Measurements from ENCODE around the gene LTBP2. TPM values are rescaled to one million over a fixed set of nuclear protein-coding genes. Genes with fewer than 3 reads are reported as not detected.
A peak's percentile ranks its signal among the peaks of the same experiment; 100 is the strongest.

LTBP2 gene
- total and polyA plus RNA-seq, 2 donors, result 6.8 to 26.7 TPM

DNA sequence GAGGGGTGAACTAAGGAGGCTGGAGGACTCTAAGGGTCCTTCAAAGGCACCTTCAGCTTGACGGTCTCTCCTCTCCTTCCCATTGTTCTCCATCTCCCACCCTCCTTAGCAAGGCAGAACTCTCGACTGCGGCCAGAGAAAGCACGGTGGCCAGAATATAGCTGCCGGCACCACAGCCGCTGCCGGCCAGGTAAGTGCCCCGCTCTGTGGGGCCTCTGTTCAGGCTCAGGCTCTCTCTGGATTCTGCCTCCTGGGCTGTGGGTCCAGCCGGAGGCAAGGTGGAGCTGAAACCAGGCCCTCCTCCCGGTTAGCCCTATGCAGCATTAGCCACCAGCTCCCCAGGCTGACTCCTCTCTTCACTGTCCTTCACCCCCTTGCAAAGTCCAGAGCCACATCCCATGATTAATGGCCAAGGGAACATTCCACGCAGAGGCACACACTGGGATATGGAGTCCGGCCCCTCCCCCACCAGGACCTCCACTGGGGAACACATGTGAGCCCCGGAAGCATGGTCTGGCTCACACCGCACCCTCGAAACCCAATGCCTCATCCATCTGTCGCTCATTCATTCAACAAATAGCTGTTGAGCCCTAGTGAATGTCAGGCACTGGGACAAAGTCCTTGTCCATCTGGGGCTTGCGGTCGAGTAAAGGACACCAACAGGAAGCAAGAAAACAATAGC is 25.2 kb downstream of the LTBP2 start:
- H3K4me3 ChIP-seq (ENCODE audit: low read depth, low read length), result no peak overlapping the region
- H3K36me3 ChIP-seq (ENCODE audit: insufficient read depth), result no peaks in the 10 kb centered on the region
- WGBS, result 92% methylated on average over 18 of the region's 18 CpGs
- H3K27ac ChIP-seq (ENCODE audit: low read depth), result no peak overlapping the region
- no peaks in the 10 kb centered on the region for H3K4me1 ChIP-seq (ENCODE audit: insufficient read depth)
- no peak for DNase-seq (ENCODE audit: extremely low spot score)

DNA sequence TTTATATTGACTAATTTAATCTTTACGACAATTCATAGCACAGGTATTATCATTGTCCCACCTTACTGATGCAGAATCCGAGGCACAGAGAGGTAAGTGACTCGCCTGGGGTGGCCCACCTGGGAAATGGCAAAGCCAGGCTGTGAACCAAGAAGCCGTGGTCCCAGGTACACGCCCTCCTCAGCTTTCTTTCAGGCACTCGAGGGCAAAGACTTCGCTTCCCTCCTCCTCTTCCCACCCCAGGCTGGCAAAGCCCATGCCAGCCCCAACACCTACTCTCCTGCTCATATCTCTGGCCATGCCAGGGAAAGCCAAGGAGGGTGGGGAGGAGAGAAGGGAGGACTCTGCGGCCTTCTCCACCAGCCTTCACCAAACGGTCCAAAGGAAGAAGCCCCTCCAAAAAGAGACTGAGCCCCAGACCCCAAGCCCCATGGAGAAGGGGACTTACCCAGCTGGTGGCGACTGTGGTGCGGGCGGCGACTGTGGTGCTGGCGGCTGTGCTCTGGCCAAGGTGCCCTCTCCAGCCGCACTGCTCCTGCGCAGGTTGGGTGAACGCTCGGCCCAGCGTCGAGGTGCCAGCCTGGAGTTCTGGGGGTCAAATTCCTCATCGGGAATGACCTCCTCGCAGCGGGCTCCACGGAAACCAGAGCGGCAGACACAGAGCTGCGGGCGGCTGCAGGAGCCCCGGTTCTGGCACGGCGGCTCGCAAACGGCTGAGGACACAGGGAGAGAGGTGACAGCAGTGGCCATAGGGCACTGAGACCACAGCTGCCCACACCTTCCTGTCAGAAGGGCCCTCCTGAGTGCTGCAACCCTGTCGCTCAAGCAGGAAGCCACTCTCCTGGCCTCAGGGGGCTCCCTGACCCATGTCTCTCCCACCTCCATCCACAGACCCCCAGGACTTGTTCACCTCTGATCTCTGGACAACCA is 26.4 kb downstream of the LTBP2 start:
- Histone ChIP-seq H3K36me3 (ENCODE audit: insufficient read depth) (no peaks in the 10 kb centered on the region), H3K4me1 (ENCODE audit: insufficient read depth) (no peaks in the 10 kb centered on the region), H3K27ac (ENCODE audit: low read depth) (no peak overlapping the region), H3K4me3 (ENCODE audit: low read depth, low read length) (no peak overlapping the region)
- DNase-seq (ENCODE audit: extremely low spot score), result no peak
- 95% methylated on average over 33 of the region's 33 CpGs for WGBS

DNA sequence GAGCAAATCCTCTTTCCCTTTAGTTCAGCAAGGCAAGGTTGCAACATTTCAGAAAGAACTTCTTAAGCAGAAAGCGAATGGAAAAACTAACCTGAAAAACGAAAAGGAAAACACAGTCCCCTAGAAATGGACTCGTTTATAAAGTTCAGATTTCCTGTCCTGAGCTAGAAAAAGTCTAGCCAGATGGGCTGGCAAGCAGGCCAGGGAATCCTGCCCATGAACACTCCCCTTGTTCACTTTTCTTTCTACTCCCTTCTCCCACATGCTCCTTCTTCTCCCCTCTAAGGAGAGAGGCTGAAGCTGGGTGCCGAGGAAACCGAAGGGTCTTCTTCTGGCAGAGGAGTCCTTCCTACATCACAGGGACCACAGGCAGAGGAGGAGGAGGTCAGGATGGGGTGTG is 27.1 kb downstream of the LTBP2 start:
- Histone ChIP-seq H3K27ac (ENCODE audit: low read depth) (no peak overlapping the region), H3K4me3 (ENCODE audit: low read depth, low read length) (no peak overlapping the region), H3K36me3 (ENCODE audit: insufficient read depth) (no peaks in the 10 kb centered on the region), H3K4me1 (ENCODE audit: insufficient read depth) (no peaks in the 10 kb centered on the region)
- DNase-seq (ENCODE audit: extremely low spot score), result no peak
- 74% methylated on average over 5 of the region's 5 CpGs for WGBS

DNA sequence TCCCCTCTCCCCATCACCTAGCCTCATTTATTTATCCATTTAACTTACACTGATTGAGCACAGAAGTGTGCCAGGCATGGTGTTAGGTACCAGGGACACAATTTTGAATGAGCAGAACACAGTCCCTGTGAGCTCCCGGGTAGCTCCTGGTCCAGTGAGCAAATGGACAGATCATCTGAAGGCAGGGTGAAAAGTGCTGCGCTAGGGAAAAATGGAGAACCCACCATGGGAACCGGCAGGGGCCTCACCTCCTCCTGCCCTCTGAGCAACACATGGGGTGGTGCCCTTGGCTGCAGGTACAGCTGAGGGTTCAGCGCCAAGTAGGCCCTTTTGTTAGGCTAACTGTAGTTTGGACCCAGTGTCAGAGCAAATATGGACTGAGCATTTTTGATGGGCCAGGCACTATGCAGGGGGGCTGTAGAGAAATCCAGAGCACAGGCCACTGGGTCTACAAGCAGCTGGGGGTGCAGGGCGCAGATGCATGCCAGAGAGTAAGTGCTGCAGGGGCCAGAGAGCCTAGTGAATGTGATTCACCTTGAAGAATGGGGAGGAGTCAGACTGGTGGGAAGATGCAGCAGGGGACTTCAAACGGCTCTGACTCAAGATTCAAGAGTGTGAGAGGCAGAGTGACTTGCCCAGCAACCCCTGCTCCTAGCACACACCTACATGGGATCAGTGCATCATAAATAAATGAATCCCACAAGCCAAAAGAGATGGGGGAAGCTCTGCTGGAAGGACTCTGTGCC is 28.2 kb downstream of the LTBP2 start:
- 90% methylated on average over 6 of the region's 6 CpGs for WGBS
- DNase-seq (ENCODE audit: extremely low spot score), result no peak
- H3K4me1 ChIP-seq (ENCODE audit: insufficient read depth), result peaks cover 2% of the 10 kb centered on the region
- H3K4me3 ChIP-seq (ENCODE audit: low read depth, low read length), result no peak overlapping the region
- no peaks in the 10 kb centered on the region for H3K36me3 ChIP-seq (ENCODE audit: insufficient read depth)
- H3K27ac ChIP-seq (ENCODE audit: low read depth), result no peak overlapping the region

DNA sequence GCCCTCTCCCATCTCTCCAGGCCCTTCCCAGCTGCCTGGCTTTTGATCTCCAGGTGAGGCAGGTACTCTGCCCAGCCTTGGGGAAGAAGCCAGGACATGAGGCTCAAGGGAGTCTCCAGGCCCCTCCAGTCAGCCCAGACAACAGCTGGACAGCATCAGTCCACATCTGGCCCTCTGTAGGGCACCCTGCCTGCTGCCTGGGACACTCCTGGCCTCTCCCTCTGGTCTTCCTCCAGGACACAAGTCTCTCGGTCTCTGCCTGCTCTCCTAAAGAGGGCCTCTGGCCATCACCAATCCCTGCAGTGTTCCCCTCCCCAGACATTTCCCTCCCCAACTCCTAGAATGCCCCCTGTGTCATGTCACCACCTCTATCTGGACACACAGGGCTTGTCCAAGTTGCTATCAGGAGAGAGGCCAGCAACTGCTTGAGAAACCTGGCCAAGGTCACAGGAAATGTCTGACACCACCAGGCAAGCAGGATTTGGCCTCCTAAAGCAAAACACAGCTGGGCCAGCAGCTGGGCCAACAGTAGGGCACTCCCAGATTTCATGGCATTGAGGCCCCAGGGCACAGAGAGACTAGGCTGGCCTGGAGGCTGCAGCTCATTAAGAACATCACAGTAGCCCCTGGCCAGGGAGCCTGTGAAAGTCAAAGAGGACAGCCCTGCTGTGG is 29.0 kb downstream of the LTBP2 start:
- no peaks in the 10 kb centered on the region for H3K36me3 ChIP-seq (ENCODE audit: insufficient read depth)
- 52% methylated on average over 1 of the region's 1 CpG for WGBS
- no peak for DNase-seq (ENCODE audit: extremely low spot score)
- peaks cover 2% of the 10 kb centered on the region for H3K4me1 ChIP-seq (ENCODE audit: insufficient read depth)
- no peak overlapping the region for H3K4me3 ChIP-seq (ENCODE audit: low read depth, low read length)
- H3K27ac ChIP-seq (ENCODE audit: low read depth), result peak overlapping the region; percentile 14

DNA sequence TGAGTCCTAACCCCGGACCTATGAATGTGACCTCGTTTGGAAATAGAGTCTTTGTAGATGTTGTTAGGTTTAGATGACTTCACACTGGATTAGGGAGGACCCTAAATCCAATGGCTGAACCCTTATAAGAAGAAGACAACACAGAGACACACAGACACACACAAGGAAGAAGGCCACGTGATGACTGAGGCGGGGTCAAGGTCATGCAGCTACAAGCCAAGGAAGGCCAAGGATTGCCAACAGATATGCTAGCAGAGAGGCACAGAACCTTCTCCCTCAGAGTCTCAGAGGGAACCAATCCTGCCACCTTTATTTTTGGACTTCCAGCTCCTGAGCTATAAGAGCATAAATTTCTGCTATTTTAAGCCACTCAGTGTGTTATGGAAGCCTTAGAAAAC is 31.8 kb downstream of the LTBP2 start:
- Histone ChIP-seq H3K27ac (ENCODE audit: low read depth) (no peak overlapping the region), H3K4me1 (ENCODE audit: insufficient read depth) (peaks cover 2% of the 10 kb centered on the region), H3K36me3 (ENCODE audit: insufficient read depth) (no peaks in the 10 kb centered on the region), H3K4me3 (ENCODE audit: low read depth, low read length) (no peak overlapping the region)
- 86% methylated on average over 4 of the region's 4 CpGs for WGBS
- DNase-seq (ENCODE audit: extremely low spot score), result no peak

DNA sequence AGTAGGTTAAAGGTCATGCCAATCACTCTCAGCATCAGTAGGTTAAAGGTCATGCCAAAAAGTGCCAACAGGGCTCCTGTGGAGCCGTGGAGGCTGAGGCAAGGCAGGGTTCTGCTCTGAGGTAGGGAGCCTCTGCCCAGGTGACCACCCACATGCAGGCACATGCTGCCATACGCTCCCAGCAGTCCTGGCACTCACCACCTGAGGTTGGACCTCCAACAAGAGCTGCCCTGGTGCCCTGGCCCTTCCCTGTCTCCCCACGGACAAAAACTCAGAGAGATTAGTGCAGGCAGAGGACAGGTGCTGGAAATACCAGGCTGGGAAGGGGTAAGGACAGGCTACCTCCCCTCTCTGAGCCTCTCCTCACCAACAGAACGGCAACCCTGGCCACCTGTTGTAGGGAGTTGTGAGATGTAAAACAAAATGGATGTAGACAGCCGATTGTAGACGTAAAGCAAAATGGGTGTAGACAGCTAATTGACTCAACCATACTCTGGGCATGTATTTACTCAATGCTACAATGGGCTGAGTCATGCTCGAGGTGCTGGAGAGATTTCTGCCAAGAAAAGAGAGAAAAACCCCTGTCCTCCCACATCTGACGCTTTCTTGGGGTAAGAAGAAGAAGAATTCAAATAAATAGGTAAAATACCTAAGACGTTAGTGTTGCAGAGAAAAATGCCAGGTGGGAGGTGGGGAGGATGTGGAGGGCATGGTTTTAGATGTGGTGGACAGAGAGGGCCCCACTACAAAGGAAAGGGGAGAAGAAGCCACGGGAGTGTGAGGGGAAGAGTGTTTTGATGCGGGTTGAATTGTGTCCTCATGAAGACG is 32.4 kb downstream of the LTBP2 start:
- no peak for DNase-seq (ENCODE audit: extremely low spot score)
- peaks cover 2% of the 10 kb centered on the region for H3K4me1 ChIP-seq (ENCODE audit: insufficient read depth)

DNA sequence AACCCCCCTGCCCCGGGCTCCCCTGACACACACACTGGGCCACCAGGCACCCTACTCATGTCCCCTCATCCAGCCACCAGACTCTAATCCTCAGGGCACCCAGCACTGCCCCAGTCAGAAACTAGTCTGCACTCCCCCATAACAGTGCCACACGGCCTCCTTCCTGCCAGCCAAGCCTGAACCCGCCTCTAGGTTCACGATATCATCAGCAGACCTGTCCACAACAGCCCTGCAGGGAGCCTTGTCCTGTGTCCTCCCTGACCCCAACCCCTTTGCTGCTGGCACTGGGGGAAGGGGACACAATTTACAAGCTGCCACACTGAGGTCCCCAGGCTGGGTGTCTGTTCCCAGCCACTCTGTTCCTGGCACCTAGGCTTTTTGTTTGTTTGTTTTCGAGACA is 33.6 kb downstream of the LTBP2 start:
- DNase-seq (ENCODE audit: extremely low spot score), result no peak
- WGBS, result 76% methylated on average over 5 of the region's 5 CpGs
- H3K4me1 ChIP-seq (ENCODE audit: insufficient read depth), result peaks cover 2% of the 10 kb centered on the region
- H3K36me3 ChIP-seq (ENCODE audit: insufficient read depth), result no peaks in the 10 kb centered on the region
- no peak overlapping the region for H3K27ac ChIP-seq (ENCODE audit: low read depth)
- H3K4me3 ChIP-seq (ENCODE audit: low read depth, low read length), result no peak overlapping the region

More for the DNA sequence above, 32.4 kb downstream of the LTBP2 start:
- whole genome bisulfite sequencing, result 84% methylated on average over 12 of the region's 12 CpGs
- H3K36me3 ChIP-seq (ENCODE audit: insufficient read depth), result no peaks in the 10 kb centered on the region
- H3K27ac ChIP-seq (ENCODE audit: low read depth), result peak overlapping the region; percentile 13
- no peak overlapping the region for H3K4me3 ChIP-seq (ENCODE audit: low read depth, low read length)

DNA sequence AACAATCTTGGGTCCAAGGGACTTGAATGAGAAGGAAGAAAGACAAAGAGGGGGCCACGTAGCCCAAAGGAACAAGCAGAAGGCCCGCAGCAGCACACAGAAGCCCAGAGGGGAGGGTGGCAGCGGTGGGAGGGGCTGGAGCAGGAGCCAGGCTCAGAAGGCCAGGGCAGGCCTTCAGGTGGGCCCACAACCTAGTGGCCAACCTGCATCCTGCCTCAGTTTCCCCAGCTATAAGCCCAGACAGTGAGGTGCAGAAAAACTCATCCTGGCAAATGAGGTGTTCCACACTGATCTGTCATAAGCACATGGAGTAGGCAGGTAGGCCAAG is 34.1 kb downstream of the LTBP2 start:
- H3K27ac ChIP-seq (ENCODE audit: low read depth), result no peak overlapping the region
- 95% methylated on average over 3 of the region's 3 CpGs for WGBS
- peaks cover 2% of the 10 kb centered on the region for H3K4me1 ChIP-seq (ENCODE audit: insufficient read depth)

DNA sequence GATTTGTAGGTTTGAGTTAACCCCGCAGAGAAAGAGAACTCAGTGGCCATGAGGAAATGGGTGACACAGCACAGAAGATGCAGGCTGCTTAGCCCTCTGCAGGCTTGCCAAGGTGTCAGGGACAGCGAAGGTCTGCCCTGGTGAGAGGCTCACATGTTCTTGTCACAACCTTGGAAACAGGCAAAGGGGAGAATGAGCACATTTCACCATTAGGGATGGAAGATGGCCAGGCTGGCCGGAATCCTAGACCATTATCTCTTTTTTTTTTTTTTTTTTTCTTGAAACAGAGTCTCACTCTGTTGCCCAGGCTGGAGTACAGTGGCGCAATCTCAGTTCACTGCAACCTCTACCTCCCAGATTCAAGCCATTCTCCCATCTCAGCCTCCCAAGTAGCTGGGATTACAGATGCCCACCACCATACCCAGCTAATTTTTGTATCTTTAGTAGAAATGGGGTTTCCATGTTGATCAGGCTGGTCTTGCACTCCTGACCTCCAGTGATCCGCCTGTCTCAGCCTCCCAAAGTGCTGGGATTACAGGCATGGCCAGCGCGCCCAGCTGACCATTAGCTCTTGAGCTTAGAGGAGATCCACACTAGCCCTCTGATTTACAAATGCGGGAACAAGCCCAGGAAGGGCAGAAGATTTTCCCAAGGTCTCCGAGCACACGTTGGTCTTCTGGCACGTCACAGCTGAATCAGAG is 34.6 kb downstream of the LTBP2 start:
- H3K4me3 ChIP-seq (ENCODE audit: low read depth, low read length), result no peak overlapping the region
- H3K27ac ChIP-seq (ENCODE audit: low read depth), result no peak overlapping the region
- H3K36me3 ChIP-seq (ENCODE audit: insufficient read depth), result no peaks in the 10 kb centered on the region
- no peak for DNase-seq (ENCODE audit: extremely low spot score)
- 77% methylated on average over 11 of the region's 11 CpGs for WGBS
- H3K4me1 ChIP-seq (ENCODE audit: insufficient read depth), result peaks cover 2% of the 10 kb centered on the region

More for the DNA sequence above, 34.1 kb downstream of the LTBP2 start:
- DNase-seq (ENCODE audit: extremely low spot score), result no peak
- Histone ChIP-seq H3K4me3 (ENCODE audit: low read depth, low read length) (no peak overlapping the region), H3K36me3 (ENCODE audit: insufficient read depth) (no peaks in the 10 kb centered on the region)

DNA sequence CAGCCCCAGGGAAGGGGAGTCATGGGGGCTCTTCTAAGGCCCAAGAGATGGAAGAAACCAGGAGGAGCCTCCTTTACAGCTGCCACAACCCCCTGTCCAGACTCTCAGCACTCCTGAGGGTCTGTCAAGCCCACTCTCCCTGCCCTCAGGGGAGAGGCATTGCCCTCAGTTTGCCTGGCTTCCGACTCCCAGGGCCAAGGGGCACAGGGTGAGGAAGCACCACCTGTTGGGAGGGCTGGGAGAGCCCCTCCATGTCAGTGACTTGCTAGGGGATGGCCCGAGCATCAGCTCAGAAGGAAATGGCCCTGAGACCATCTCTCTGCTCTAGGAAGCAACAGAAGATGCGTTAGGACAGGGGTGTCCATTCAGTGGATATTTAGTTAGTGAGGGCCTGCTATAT is 36.1 kb downstream of the LTBP2 start:
- peaks cover 2% of the 10 kb centered on the region for H3K4me1 ChIP-seq (ENCODE audit: insufficient read depth)
- H3K36me3 ChIP-seq (ENCODE audit: insufficient read depth), result no peaks in the 10 kb centered on the region
- H3K4me3 ChIP-seq (ENCODE audit: low read depth, low read length), result no peak overlapping the region
- no peak overlapping the region for H3K27ac ChIP-seq (ENCODE audit: low read depth)
- WGBS, result 92% methylated on average over 3 of the region's 3 CpGs
- no peak for DNase-seq (ENCODE audit: extremely low spot score)

DNA sequence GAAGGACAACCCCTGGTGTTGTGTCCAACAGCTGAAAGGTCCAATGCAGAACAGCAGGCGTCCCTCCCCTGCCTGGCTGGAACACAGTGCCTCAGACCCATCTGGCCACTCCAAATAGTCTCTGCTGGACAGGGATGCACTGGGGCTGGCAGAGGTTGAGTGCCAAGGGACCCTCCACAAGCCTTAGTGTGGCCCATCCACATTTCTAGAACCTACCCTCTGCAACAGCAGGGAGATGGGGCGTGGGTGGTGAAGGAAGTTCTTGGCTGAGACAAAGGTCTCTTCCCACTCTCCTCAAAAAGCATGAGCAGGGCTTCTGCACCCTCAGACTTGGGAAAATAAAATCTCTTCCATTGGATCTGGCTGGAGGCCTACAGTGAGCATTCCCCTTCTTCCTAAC is 36.5 kb downstream of the LTBP2 start:
- no peak for DNase-seq (ENCODE audit: extremely low spot score)
- H3K4me3 ChIP-seq (ENCODE audit: low read depth, low read length), result no peak overlapping the region
- H3K36me3 ChIP-seq (ENCODE audit: insufficient read depth), result no peaks in the 10 kb centered on the region
- no peak overlapping the region for H3K27ac ChIP-seq (ENCODE audit: low read depth)
- 95% methylated on average over 2 of the region's 2 CpGs for WGBS
- H3K4me1 ChIP-seq (ENCODE audit: insufficient read depth), result peaks cover 2% of the 10 kb centered on the region

Data from urinary bladder (tissue), 4 donors.